Skeletal muscle satellite cell (primary cell): Measurements from ENCODE around the gene TRAF3.

Source experiments
- H3K27me3 ChIP-seq: 2 replicates; pipeline ENCODE4 v1.7.0; 2013; ENCODE audit warnings: low read length; ENCODE audit not compliant: control insufficient read depth, insufficient read depth
- H3K36me3 ChIP-seq: 2 replicates; pipeline ENCODE4 v1.7.0; 2013; ENCODE audit warnings: mild to moderate bottlenecking, control low read depth, low read length; ENCODE audit not compliant: insufficient read depth
- H3K4me1 ChIP-seq: 2 replicates; pipeline ENCODE4 v1.7.0; 2013; ENCODE audit warnings: low read length; ENCODE audit not compliant: control insufficient read depth, insufficient read depth
- H3K4me2 ChIP-seq: 2 replicates; pipeline ENCODE4 v1.7.0; 2013; ENCODE audit warnings: mild to moderate bottlenecking, low read length
- H3K4me3 ChIP-seq: 2 replicates; pipeline ENCODE4 v1.7.0; 2013; ENCODE audit warnings: low read length
- H3K9ac ChIP-seq: 2 replicates; pipeline ENCODE4 v1.7.0; 2013; ENCODE audit warnings: mild to moderate bottlenecking, low read depth, low read length, moderate library complexity
- H3K9me3 ChIP-seq: replicated peaks from 2 replicates; pipeline ENCODE4 v1.7.0; 2013; ENCODE audit warnings: mild to moderate bottlenecking, control low read depth, low read length

Gene TRAF3

GRCh38 chr14:102784892-102785594 is 7.8 kb downstream of the TRAF3 start:
- Histone ChIP-seq H3K4me3 (no peak overlapping the region), H3K4me1 (peaks cover 5% of the 10 kb centered on the region)

DNA sequence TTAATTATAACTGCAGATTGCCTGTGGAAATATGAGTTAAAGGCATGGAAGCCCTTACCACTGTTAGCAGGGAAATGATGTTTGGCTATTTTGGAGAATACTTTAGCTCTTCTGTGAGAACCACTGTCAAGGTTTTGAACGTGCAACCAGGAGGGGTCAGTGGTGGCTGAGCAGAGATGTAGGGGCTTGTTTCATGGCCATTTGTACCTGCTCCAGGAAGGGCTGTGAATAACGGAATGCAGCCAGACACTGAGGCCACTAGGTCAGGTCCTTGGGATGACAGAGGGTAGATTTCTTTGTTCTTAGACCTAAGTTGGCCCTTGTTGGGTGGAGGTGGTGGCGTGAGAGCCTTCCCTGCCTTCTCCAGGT is 8.3 kb downstream of the TRAF3 start:
- Histone ChIP-seq H3K4me2 (no peak overlapping the region), H3K4me3 (no peak overlapping the region), H3K27me3 (no peaks in the 10 kb centered on the region), H3K4me1 (peaks cover 5% of the 10 kb centered on the region), H3K9ac (no peak overlapping the region), H3K36me3 (no peaks in the 10 kb centered on the region), H3K9me3 (no peaks in the 10 kb centered on the region)

More at GRCh38 chr14:102784892-102785594, 7.8 kb downstream of the TRAF3 start:
- H3K9me3 ChIP-seq: no peaks in the 10 kb centered on the region
- no peak overlapping the region for H3K4me2 ChIP-seq
- no peaks in the 10 kb centered on the region for H3K36me3 ChIP-seq
- H3K9ac ChIP-seq: no peak overlapping the region
- no peaks in the 10 kb centered on the region for H3K27me3 ChIP-seq

DNA sequence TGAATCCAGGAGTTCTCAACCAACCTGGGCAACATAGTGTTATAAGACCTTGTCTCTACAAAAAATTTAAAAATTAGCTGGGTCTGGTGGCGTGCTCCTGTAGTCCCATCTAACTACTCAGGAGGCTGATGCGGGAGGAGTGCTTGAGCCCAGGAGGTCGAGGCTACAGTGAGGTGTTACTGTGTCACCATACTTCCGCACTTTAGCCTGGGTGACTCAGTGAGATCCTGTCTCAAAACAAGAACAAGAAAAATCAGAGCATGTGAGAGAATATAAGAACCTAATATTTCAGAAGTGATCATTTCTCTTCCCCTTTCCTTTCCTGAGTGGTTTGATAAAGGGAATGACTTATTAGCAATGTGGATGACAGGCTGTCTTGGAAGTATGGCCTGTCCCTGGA is 9.5 kb downstream of the TRAF3 start:
- Histone ChIP-seq H3K27me3 (no peaks in the 10 kb centered on the region), H3K36me3 (no peaks in the 10 kb centered on the region), H3K4me2 (no peak overlapping the region), H3K4me1 (peaks cover 5% of the 10 kb centered on the region), H3K9ac (no peak overlapping the region), H3K4me3 (no peak overlapping the region), H3K9me3 (no peaks in the 10 kb centered on the region)

- no peak overlapping the region for H3K4me3 ChIP-seq
- no peak overlapping the region for H3K4me2 ChIP-seq
- H3K36me3 ChIP-seq: no peaks in the 10 kb centered on the region
- no peaks in the 10 kb centered on the region for H3K27me3 ChIP-seq
- no peak overlapping the region for H3K9ac ChIP-seq
- peaks cover 5% of the 10 kb centered on the region for H3K4me1 ChIP-seq
- H3K9me3 ChIP-seq: no peaks in the 10 kb centered on the region
These were observed 12.1 kb downstream of the TRAF3 start for GRCh38 chr14:102789349-102789748.

DNA sequence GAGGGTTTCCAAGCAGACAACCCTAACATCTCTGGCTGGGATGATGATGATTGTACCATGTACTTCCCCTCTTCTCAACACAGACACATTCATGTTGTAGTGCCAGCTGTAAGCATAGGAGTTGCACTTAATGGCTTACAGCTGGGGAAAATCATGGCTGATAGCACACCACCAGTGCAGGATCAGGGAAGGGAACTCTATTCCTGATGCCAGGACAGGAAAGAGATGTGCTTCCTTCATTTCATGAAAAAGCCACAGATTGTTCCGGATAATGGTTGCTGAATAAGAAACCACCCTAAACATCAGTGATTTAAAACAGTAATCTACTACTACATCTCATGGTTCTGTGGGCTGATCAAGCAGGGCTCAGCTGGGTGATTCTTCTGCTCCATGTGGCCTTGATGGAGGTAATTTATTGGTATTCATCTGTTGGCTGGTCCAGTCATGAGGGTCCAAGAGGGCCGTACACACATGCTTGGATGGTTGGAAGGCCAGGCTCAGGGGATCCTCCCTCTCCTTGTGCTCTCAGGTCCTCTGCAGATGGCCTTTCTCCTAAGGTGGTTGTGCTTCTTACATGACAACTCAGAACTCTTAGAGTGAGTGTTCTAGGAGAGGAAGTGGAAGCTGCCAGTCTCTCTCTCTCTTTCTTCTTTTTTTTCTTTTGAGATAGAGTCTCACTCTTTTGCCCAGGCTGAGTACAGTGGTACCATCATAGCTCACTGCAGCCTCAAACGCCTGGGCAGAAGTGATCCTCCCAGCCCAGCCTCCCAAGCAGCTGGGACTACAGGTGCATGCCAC is 16.5 kb downstream of the TRAF3 start:
- H3K27me3 ChIP-seq: no peaks in the 10 kb centered on the region
- no peak overlapping the region for H3K9ac ChIP-seq

GRCh38 chr14:102795060-102795925 is 18.0 kb downstream of the TRAF3 start:
- peak overlapping the region; percentile 60 for H3K4me3 ChIP-seq
- no peaks in the 10 kb centered on the region for H3K9me3 ChIP-seq
- H3K4me2 ChIP-seq: peak overlapping the region; percentile 84
- no peaks in the 10 kb centered on the region for H3K36me3 ChIP-seq
- peaks cover 26% of the 10 kb centered on the region for H3K4me1 ChIP-seq
- peak overlapping the region; percentile 61 for H3K9ac ChIP-seq
- no peaks in the 10 kb centered on the region for H3K27me3 ChIP-seq

More for the DNA sequence above, 16.5 kb downstream of the TRAF3 start:
- no peak overlapping the region for H3K4me2 ChIP-seq
- no peak overlapping the region for H3K4me3 ChIP-seq
- peaks cover 17% of the 10 kb centered on the region for H3K4me1 ChIP-seq
- H3K36me3 ChIP-seq: no peaks in the 10 kb centered on the region
- no peaks in the 10 kb centered on the region for H3K9me3 ChIP-seq

DNA sequence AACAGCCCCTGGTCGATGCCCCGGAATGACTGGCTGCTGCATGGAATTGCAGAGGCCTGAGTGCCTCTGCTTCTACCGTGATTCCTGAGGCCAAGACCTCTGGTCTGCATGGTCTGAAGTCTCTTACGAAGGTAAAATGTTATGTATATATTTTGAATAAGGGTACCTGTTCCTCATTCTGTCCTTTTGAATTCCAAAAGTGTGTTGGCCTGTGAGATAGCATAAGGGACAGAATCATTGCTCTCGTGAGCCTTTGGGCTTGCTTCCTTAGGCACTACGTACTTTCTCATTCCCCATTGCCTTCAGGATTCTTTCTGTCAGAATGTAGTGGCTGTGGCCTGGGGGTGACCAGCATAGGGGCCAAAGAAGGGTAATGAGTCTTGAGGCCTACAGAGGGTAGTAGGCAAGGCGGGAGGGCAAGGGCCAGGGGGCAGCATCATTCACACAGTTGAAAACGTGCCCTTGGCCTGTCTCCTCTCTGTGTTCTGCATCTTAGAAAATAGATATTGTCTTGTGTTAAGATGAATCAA is 19.5 kb downstream of the TRAF3 start:
- no peaks in the 10 kb centered on the region for H3K36me3 ChIP-seq
- H3K9me3 ChIP-seq: no peaks in the 10 kb centered on the region
- peaks cover 28% of the 10 kb centered on the region for H3K4me1 ChIP-seq
- no peak overlapping the region for H3K4me3 ChIP-seq
- H3K27me3 ChIP-seq: no peaks in the 10 kb centered on the region
- H3K9ac ChIP-seq: no peak overlapping the region
- H3K4me2 ChIP-seq: no peak overlapping the region

- H3K9me3 ChIP-seq: no peaks in the 10 kb centered on the region
- H3K9ac ChIP-seq: no peak overlapping the region
- no peak overlapping the region for H3K4me2 ChIP-seq
- H3K36me3 ChIP-seq: no peaks in the 10 kb centered on the region
- no peaks in the 10 kb centered on the region for H3K27me3 ChIP-seq
- no peak overlapping the region for H3K4me3 ChIP-seq
- H3K4me1 ChIP-seq: peaks cover 28% of the 10 kb centered on the region
These were observed 21.7 kb downstream of the TRAF3 start for GRCh38 chr14:102798926-102799325.

DNA sequence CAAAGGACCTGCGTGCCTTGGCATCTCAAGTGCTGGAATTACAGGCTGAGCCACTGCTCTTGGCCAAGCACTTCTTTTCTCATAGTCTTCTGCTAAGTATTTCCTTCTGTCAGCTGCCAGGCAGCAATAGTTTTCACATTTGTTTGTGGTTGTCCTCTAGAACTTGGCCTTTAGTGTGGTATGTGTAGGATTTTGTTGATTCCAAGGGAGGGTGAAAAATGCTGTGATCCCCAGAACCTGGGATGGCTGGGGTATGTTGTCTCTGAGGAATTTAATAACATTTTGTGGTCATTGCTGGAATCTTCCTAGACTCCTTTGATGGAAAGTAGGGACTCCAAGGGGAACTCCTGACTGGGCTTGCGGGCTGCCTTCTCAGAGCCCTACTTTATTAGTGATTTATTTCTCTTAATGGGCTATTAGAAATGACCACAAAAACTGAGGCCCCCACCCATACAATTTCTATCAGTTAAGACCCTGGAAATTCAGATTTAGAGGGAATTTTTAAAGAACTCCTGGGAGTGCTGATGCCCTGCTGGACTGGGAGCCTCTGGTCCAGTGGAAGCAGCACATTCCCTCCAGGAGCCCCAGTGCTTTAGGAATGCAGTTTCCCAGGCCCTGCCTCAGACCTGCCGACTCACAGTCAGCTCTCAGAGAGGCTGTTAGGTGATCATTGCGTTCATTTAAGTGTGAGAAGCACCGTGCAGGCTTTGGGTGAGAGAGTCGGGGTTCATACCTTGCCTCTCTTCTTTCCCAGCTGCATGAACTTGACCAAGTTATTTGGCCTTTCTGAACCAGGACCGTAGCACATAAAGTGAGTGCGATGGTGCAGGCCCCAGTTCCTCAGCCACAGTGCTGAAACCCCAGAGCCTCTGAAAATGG is 22.7 kb downstream of the TRAF3 start:
- Histone ChIP-seq H3K4me2 (no peak overlapping the region), H3K9me3 (no peaks in the 10 kb centered on the region), H3K36me3 (no peaks in the 10 kb centered on the region), H3K4me3 (no peak overlapping the region), H3K9ac (no peak overlapping the region), H3K4me1 (peaks cover 24% of the 10 kb centered on the region), H3K27me3 (no peaks in the 10 kb centered on the region)

GRCh38 chr14:102802834-102803523 is 25.7 kb downstream of the TRAF3 start:
- no peaks in the 10 kb centered on the region for H3K36me3 ChIP-seq
- H3K9ac ChIP-seq: no peak overlapping the region
- no peak overlapping the region for H3K4me3 ChIP-seq
- no peaks in the 10 kb centered on the region for H3K9me3 ChIP-seq
- peaks cover 15% of the 10 kb centered on the region for H3K4me1 ChIP-seq
- no peak overlapping the region for H3K4me2 ChIP-seq
- H3K27me3 ChIP-seq: no peaks in the 10 kb centered on the region
